GM18909 (cell line): ENCODE data around the gene ATP5IF1.

ENCODE experiments used
- ATAC-seq: cut with Tn5 transposase; IDR thresholded peaks from one replicate; pipeline ENCODE4 v1.9.1; 2021; ENCODE audit warnings: mild to moderate bottlenecking; ENCODE audit not compliant: unreplicated experiment, poor library complexity

ATP5IF1 gene

DNA sequence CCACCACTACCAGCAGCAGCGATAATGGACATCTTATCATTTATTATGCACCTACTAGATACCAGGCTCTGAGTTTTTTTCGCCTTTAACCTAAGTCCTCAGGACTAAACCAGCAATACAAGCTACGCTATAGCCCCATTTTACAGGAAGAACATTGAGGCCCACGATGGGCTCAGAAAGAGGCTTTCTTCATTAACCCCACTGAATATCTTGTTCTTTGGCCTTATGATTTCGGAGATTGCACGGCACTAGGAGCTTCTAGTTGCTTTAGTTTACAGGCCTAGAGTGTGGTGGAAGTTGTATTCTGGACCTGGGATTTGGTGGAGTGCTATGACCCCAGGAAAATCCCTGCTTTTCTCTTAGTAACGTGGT lies 24.9 kb downstream of the ATP5IF1 start:
- ATAC-seq: no peak

DNA sequence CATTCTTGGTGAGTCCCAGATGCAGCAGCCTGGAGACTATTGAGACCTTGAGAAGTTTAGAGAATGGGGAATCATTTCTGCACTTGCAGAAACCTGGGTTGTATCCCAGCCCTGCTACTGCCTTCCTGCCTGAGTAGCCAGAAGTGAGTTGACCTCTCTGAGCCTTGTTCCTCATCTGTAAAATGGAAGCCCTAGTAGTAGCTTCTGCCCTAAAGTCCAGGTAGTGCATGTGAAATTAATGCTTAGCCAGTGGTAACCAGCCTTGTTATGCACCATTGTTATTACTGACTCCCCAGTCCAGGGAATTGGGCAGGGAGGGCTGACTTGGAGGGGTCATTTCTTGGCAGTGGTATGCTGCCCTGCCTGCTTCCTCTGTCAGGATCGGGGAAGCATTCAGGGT lies 29.0 kb downstream of the ATP5IF1 start:
- ATAC-seq: no peak

DNA sequence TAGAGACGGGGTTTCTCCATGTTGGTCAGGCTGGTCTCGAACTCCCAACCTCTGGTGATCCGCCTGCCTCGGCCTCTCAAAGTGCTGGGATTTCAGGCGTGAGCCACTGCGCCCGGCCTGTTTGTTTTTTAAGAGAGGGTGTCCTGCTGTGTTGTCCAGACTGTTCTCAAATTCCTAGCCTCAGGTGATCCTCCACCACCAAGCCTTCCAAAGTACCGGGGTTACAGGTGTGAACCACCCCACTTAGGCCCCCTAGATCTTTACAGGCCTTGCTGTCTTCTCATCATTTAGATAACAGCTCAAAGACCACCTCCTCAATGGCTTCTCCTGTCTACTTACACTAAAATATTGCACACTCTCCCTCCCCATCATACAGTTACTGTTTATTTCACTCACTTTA lies 29.7 kb downstream of the ATP5IF1 start:
- no peak for ATAC-seq

DNA sequence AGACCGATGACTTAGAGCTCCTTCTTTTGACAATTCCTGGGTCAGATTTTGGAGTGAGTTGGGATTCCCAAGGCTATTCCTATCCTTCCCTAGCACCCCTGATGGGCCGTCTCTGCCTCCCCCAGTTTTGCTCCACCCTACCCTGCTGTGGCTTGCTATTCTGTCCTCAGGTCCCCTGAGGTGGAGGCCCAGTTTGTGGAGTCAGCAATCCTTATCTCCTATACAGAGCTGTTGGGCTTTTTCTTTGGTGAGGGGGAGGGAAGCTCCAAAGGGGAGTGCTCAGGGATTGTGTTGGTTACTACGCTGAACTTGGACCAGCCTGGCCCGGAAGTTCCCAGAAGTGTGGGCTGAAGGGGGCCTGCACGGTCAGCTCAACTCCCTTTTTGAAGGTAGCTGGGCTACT lies 31.0 kb downstream of the ATP5IF1 start:
- ATAC-seq: no peak

DNA sequence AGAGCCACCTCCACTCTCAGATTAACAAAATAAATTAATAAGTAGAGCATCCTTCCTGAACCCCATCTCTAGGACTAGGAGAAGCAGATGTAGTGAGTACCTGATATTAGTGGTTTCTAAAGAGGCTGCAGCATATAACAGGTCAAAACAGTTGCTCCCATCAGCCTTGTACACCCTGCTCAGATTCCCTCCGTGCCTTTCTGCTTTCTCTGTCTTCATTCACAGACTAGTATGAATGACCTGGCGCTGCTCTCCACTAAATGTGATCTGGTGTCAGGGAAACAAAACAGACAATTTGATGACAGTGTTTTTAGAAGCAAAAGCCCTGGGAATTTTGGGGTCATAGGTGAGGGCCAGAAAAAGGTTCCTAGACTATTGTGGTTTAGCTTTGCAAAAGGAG lies 31.7 kb downstream of the ATP5IF1 start:
- no peak for ATAC-seq

DNA sequence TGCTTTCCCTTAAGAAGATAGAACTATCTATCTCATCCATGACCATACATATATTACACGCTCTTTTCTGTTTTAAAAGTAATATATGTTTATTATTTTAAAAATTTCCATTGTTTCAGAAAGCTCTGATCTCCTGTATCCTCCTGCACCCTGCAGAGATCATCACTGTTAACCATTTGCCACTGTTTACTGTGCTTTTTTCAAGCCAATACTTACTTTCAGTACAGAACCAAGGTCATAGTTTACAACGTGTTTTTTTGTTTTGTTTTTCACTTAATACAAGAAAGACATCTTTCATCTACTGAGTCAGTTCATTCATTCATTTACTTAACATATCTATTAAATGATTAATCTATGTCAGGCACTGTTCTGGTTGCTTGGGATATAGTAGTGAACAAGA lies 33.6 kb downstream of the ATP5IF1 start:
- ATAC-seq: no peak

DNA sequence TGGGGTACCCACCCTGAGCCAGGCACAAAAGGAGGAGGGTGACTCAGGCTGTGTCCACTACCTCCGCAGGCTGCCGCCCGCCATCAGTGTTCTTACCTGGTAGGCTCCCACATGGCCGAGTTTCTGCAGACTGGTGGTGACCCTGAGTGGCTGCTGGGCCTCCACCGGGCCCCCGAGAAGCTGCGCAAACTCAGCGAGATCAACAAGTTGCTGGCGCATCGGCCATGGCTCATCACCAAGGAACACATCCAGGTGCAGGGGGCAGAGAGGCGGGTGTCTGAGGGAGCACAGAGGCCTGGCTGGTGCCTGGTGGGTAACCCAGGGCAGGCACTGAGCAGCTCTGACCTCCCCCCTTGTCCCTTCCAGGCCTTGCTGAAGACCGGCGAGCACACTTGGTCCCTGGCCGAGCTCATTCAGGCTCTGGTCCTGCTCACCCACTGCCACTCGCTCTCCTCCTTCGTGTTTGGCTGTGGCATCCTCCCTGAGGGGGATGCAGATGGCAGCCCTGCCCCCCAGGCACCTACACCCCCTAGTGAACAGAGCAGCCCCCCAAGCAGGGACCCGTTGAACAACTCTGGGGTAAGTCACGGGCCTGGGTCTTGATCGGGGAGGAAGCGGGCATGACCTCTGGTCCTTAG lies 36.4 kb downstream of the ATP5IF1 start:
- no peak for ATAC-seq

DNA sequence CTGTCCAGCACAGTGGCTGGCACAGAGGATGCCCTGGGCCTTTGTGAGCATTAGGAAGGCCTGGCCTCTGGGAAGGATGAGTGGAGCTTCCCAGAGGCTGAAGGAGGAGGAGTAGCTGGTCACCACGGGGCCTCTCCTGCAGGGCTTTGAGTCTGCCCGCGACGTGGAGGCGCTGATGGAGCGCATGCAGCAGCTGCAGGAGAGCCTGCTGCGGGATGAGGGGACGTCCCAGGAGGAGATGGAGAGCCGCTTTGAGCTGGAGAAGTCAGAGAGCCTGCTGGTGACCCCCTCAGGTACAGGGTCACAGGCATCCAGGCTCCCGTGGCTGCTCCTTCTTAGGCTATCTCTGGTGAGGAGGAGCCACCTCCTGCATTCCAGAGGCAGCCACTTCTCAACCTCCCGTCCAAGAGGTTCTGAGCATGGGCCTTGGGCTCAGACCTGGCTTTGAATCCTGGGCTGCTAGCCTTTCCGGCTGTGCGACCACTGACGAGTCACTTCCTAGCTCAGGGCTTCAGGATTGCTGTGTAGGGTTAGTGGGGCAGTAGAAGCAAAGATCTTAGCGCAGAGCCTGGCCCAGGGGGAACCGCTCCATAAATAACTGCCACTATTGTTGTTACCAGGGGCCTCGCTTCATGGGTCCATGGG lies 37.4 kb downstream of the ATP5IF1 start:
- ATAC-seq: no peak

DNA sequence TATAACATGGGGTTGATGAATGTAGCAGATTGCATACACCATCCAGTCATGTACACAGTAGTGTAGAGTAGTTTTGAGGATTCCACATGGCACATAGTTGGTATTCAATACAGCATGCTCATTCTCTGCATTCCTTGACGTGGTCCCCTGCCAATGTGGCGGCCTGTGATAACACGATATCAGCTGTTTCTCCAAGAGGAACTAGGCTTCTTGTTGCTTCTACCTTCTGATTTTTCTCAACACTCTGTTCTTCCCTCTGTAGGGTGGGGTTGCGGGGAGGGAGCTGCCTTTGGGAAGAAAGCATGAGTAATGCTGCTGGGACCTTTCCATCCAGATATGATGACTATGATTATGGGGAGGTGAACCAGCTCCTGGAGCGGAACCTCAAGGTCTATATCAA lies 42.8 kb downstream of the ATP5IF1 start:
- ATAC-seq: no peak

DNA sequence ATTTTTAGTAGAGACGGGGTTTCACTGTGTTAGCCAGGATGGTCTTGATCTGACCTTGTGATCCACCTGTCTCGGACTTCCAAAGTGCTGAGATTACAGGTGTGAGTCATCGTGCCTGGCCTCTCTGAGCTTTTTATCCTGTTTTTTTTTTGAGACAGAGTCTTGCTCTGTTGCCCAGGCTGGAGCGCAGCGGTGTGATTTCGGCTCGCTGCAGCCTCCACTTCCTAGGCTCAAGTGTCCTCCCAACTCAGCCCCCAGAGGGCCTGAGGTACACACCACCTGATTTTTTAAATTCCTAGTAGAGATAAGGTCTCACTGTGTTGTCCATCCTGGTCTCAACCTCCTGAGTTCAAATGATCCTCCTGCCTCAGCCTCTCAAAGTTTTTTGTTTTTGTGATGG lies 43.8 kb downstream of the ATP5IF1 start:
- ATAC-seq: no peak

DNA sequence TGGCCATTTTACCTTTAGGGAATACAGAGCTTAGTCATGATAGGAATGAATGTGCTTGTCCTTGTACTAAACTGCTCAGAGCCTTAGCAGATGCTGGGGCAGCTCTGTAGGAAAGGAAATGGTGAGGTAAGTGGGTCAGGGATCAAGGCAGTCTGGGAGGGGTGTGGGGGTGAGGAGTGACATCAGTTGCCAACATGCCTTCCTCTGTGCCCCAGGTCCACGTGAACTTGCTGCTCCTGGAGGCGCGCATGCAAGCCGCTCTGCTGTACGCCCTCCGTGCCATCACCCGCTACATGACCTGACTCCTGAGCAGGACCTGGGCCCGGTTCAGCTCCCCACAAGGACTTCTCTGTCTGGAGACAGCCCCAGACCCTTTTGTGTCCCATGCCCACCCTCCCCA lies 44.6 kb downstream of the ATP5IF1 start:
- ATAC-seq: no peak

DNA sequence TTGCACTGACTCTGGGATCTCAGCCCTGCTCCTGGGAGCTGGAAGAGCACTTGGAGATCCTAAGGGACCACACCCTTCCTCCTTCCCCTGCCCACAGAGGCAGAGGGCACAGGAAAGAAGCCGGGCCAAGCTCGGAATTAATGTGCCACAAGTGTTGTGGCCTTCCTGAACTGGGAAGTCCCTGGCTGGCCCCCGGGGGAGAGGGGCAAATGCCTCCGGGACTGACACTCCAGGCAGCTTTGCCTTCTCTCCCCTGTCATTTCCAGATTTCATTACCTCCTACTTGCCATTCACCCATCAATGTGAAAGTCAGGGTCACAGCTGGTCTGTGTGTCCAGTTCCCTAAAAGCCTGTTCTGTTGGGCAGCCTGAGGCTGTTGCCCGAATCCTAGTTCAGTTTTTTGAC lies 45.1 kb downstream of the ATP5IF1 start:
- ATAC-seq: no peak

DNA sequence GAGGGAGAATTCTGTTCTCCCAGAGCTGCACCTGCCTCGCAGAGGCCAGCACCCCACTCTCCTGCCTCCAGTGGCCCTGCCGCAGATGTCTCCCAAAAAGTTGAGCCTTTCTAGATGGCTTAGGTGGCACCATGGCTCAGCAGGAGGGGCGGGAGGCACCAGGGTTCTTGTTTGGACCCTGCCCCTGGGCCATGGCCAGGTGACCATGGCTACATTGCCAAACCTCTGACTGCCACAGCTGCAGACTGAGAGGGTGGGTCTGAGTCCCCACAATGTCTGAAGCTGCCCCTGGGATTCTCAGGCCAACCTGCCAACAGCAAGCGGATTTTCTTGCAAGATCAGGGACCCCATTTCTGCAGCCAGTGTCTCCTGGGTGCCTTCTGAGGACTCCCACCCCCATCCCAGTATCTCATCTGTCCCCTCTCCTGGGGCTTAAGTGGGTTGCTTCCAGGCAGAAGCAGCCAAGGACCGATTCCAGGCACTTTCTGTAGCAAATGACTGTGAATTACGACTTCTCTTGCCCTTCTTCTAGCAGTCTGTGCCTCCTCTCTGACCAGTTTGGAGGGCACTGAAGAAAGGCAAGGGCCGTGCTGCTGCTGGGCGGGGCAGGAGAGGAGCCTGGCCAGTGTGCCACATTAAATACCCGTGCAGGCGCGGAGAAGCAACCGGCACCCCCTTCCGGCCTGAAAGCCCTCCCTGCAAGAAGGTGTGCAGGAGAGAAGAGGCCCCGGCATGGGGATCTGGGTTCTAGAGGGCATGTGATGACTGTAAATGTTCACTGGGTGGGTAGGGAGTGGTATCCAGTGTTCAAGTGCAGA lies 45.9 kb downstream of the ATP5IF1 start:
- no peak for ATAC-seq

DNA sequence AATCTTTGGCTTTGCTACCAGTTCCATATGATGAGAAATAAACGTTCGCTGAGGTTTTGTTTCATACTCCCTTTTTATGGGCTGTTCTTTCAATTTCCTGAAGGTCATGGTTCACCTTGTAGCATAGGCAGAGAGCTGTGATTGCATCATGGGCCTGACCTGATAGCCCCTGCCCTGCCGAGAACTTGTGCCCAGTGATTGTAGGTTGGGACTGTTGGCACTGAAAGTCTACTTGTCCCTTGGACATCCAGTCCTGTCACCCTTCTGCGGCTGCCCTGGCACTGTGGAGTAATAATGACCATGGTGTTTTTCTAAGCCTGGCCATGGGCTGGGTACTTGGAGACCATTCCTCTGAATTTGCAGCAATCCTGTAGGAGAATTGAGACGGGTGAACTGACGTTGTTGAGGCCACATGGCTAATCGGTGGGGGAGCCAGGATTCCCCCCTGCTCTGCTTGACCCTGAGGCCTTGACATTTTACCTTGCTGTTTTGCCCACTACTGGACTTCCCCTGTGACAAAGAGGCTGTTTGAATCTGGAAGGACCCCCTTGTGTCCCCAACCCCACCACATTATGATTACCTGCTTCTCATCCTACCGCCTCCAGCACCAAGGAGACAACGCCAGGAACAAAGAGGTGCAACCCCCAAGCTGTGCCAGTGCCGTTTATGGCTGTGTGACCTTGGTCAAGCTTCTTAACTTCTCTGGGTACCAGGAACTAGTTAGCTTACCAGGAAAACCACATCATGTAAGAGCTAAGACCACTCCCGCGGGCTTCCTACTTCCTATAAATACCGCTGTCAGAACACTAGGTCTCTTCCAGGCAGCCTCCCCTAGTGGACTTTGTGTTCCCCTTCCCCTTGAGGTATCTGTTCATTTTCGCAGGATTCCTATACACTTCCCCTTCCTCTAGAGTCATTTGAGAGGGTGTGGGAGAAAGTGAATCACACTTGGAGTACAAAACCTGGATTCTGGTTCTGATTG lies 46.8 kb downstream of the ATP5IF1 start:
- ATAC-seq: no peak

DNA sequence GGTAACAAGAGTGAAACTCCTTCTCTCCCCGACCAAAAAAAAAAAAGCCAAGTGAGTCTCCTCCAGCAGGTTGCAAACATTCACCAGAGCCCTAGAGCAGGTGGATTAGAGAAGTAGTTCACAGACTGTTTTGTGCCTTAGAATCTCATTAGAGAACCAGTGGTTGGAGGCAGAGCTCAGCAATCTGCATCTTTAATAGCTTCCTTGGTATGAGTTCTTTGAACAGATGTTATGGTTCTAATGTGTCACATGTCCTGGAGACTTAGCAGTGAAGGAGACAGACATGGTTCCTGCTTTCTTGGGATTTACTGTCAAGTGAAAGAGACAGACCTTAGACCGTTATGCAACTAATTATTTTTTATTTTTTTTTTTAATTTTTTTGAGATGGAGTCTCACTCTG lies 50.2 kb downstream of the ATP5IF1 start:
- ATAC-seq: no peak
